HepG2 (cell line): ENCODE measurements around the gene PTCD1. TPM values are rescaled to one million over a fixed set of nuclear protein-coding genes. Genes with fewer than 3 reads are reported as not detected.

Source experiments
- ARNTL ChIP-seq: sonication (generic); formaldehyde crosslinking; IDR thresholded peaks from 2 replicates; pipeline ENCODE4 v1.4.0; 2020; ENCODE audit warnings: mild to moderate bottlenecking, missing genetic modification reagents
- DR1 ChIP-seq: sonication (generic); formaldehyde crosslinking; IDR thresholded peaks from 2 replicates; pipeline ENCODE4 v1.8.0; 2021; ENCODE audit warnings: mild to moderate bottlenecking, missing genetic modification reagents, inconsistent platforms
- FOXO4 ChIP-seq: sonication (generic); formaldehyde crosslinking; conservative IDR thresholded peaks from 2 replicates; pipeline ENCODE4 v1.8.1; 2023; ENCODE audit warnings: missing genetic modification reagents
- GRHL1 ChIP-seq: sonication (generic); formaldehyde crosslinking; conservative IDR thresholded peaks from 2 replicates; pipeline ENCODE4 v1.8.0; 2022; ENCODE audit warnings: missing genetic modification reagents
- KLF6 ChIP-seq: IDR thresholded peaks from 2 replicates; pipeline ENCODE4 v1.8.0; 2016; ENCODE audit warnings: missing biosample characterization, missing genetic modification reagents
- MIER2 ChIP-seq: IDR thresholded peaks from 2 replicates; pipeline ENCODE4 v1.6.1; 2016; ENCODE audit warnings: missing biosample characterization, missing genetic modification reagents
- MYC ChIP-seq: sonication (generic); formaldehyde crosslinking; IDR thresholded peaks from 2 replicates; pipeline ENCODE4 v1.9.0; 2021; ENCODE audit warnings: missing genetic modification reagents, borderline replicate concordance
- TBP ChIP-seq: sonication (generic); formaldehyde crosslinking; IDR thresholded peaks from 2 replicates; pipeline ENCODE4 v1.5.0; 2020; ENCODE audit warnings: missing genetic modification reagents
- TOPORS ChIP-seq: sonication (generic); formaldehyde crosslinking; IDR thresholded peaks from 2 replicates; pipeline ENCODE4 v1.8.0; 2023; ENCODE audit warnings: mild to moderate bottlenecking, missing genetic modification reagents
- ZC3H4 ChIP-seq: sonication (generic); formaldehyde crosslinking; IDR thresholded peaks from 2 replicates; pipeline ENCODE4 v1.4.0; 2020; ENCODE audit warnings: missing genetic modification reagents, borderline replicate concordance
- ZMYM2 ChIP-seq: sonication (generic); formaldehyde crosslinking; IDR thresholded peaks from 2 replicates; pipeline ENCODE4 v1.8.0; 2022; ENCODE audit warnings: mild to moderate bottlenecking, missing genetic modification reagents
- ZNF318 ChIP-seq: sonication (generic); formaldehyde crosslinking; IDR thresholded peaks from 2 replicates; pipeline ENCODE4 v1.4.0; 2020; ENCODE audit warnings: mild to moderate bottlenecking, missing genetic modification reagents
- ZNF460 ChIP-seq: sonication (generic); formaldehyde crosslinking; IDR thresholded peaks from 2 replicates; pipeline ENCODE4 v1.5.1; 2020; ENCODE audit warnings: missing genetic modification reagents, mild to moderate bottlenecking, borderline replicate concordance
- ZNF512 ChIP-seq: sonication (generic); formaldehyde crosslinking; IDR thresholded peaks from 2 replicates; pipeline ENCODE4 v1.4.0; 2020; ENCODE audit warnings: mild to moderate bottlenecking, missing genetic modification reagents
- ZNF580 ChIP-seq: IDR thresholded peaks from 2 replicates; pipeline ENCODE4 v1.6.1; 2016; ENCODE audit warnings: low read depth, borderline replicate concordance
- ZNF598 ChIP-seq: sonication (generic); formaldehyde crosslinking; IDR thresholded peaks from 2 replicates; pipeline ENCODE4 v1.5.1; 2020; ENCODE audit warnings: mild to moderate bottlenecking, missing genetic modification reagents, borderline replicate concordance
- polyA plus RNA-seq, 8 experiments: library from polyadenylated mRNA; depleted of rRNA in 3 of 8; stranded (reverse) in 7 of 8; unstranded in 1 of 8; fragments of >200 nt; fragmentation: Illumina TruSeq in 4 of 8; extraction: Trizol in 4 of 8; gene quantifications; 2 replicates each; pipeline versions ENCODE4 v1.2.1 to v1.2.3, GENCODE V29; 2011 to 2016; ENCODE audit warnings: low read depth in 4 of 8, missing spikeins in 1 of 8, mixed read lengths in 1 of 8; ENCODE audit not compliant: insufficient read depth in 1 of 8
- total RNA-seq, 5 experiments: library from RNA; depleted of rRNA; stranded (reverse); fragments of >200 nt; fragmentation: Illumina TruSeq; extraction: Trizol; gene quantifications; 2 replicates each; pipeline ENCODE4 v1.2.3, GENCODE V29; 2016; ENCODE audit warnings: low read depth in 1 of 5

Gene PTCD1
- total and polyA plus RNA-seq, 2 of the 13 experiments (the other 11 are each of a cell fraction or from before 2014, with no cell fraction given) = 3.0 to 8.4 TPM

GRCh38 chr7:99380823-99381663 is 57.6 kb downstream of the PTCD1 start (continued):
- no peak for TF ChIP-seq GRHL1
- no peak for TF ChIP-seq ZNF460
- no peak for TF ChIP-seq ZMYM2 (CRISPR knock-in tag)
- TF ChIP-seq ZC3H4 (CRISPR knock-in tag) = no peak
- no peak for TF ChIP-seq ZNF318
- TF ChIP-seq MYC (CRISPR knock-in tag) = peak; percentile 46
- no peak; the same call in 1 of the 2 replicates for TF ChIP-seq ARNTL (CRISPR knock-in tag)
- TF ChIP-seq DR1 (CRISPR knock-in tag) = no peak
- no peak for TF ChIP-seq TOPORS (CRISPR knock-in tag)
- TF ChIP-seq TBP (CRISPR knock-in tag) = no peak
- no peak for TF ChIP-seq FOXO4
- no peak for TF ChIP-seq KLF6 (CRISPR knock-in tag)
- no peak for TF ChIP-seq ZNF580 (CRISPR knock-in tag)
- TF ChIP-seq ZNF512 = no peak
- TF ChIP-seq MIER2 (CRISPR knock-in tag) = no peak
- TF ChIP-seq ZNF598 (CRISPR knock-in tag) = no peak
